HG02973 (cell line): ENCODE data around the gene VAV2.

Experiments
- ATAC-seq: cut with Tn5 transposase; IDR thresholded peaks from one replicate; pipeline ENCODE4 v1.9.1; 2021; ENCODE audit warnings: moderate library complexity; ENCODE audit not compliant: unreplicated experiment

The VAV2 gene

GRCh38 chr9:133879615-133880014 is 112.5 kb downstream of the VAV2 start:
- no peak for ATAC-seq

GRCh38 chr9:133878402-133878801 is 113.7 kb downstream of the VAV2 start:
- ATAC-seq, result no peak

GRCh38 chr9:133877967-133878366 is 114.2 kb downstream of the VAV2 start:
- ATAC-seq, result no peak

GRCh38 chr9:133877327-133877726 is 114.8 kb downstream of the VAV2 start:
- no peak for ATAC-seq

- no peak for ATAC-seq
Observed at GRCh38 chr9:133876836-133877235, 115.3 kb downstream of the VAV2 start.

GRCh38 chr9:133876144-133876543 is 116.0 kb downstream of the VAV2 start:
- no peak for ATAC-seq

- no peak for ATAC-seq
Observed at GRCh38 chr9:133875131-133875530, 117.0 kb downstream of the VAV2 start.

- no peak for ATAC-seq
Observed at GRCh38 chr9:133874659-133875058, 117.5 kb downstream of the VAV2 start.

- no peak for ATAC-seq
Observed at GRCh38 chr9:133874060-133874657, 118.0 kb downstream of the VAV2 start.

- no peak for ATAC-seq
Observed at GRCh38 chr9:133873461-133873891, 118.6 kb downstream of the VAV2 start.

- no peak for ATAC-seq
Observed at GRCh38 chr9:133873009-133873408, 119.1 kb downstream of the VAV2 start.

GRCh38 chr9:133870598-133871595 is 121.2 kb downstream of the VAV2 start:
- no peak for ATAC-seq

- no peak for ATAC-seq
Observed at GRCh38 chr9:133869674-133870405, 122.3 kb downstream of the VAV2 start.

GRCh38 chr9:133868203-133868602 is 123.9 kb downstream of the VAV2 start:
- no peak for ATAC-seq

- ATAC-seq, result no peak
Observed at GRCh38 chr9:133866946-133867345, 125.2 kb downstream of the VAV2 start.

- no peak for ATAC-seq
Observed at GRCh38 chr9:133864011-133864410, 128.1 kb downstream of the VAV2 start.

- no peak for ATAC-seq
Observed at GRCh38 chr9:133863257-133863592, 128.9 kb downstream of the VAV2 start.

- no peak for ATAC-seq
Observed at GRCh38 chr9:133862585-133863256, 129.4 kb downstream of the VAV2 start.

GRCh38 chr9:133861692-133862091 is 130.4 kb downstream of the VAV2 start:
- ATAC-seq, result no peak

- no peak for ATAC-seq
Observed at GRCh38 chr9:133861086-133861485, 131.0 kb downstream of the VAV2 start.

- no peak for ATAC-seq
Observed at GRCh38 chr9:133858771-133859170, 133.4 kb downstream of the VAV2 start.
